Measurements from ENCODE around the gene ANKRD10. TPM values are rescaled to one million over a fixed set of nuclear protein-coding genes. Genes with fewer than 3 reads are reported as not detected.

Gene ANKRD10
- total and polyA plus RNA-seq, 7 donors, result 82.0 to 225 (median 115) TPM

- TF ChIP-seq CTCF (IDR thresholded peaks at IDR 0.05), result no peak
- intact Hi-C loops (cut with DNase I), result loop anchor here (1.0 to 10.0 kb wide), 5 partner anchors 46 to 299 kb away; no protein-coding TSS in a partner anchor
- peaks cover 43% of the 10 kb centered on the region for H3K4me1 ChIP-seq
These were observed 971 bp upstream of the ANKRD10 start for GRCh38 chr13:110915874-110916206.

GRCh38 chr13:110914331-110915056 lies 375 bp downstream of the ANKRD10 start:
- Histone ChIP-seq H3K4me1 (peaks cover 46% of the 10 kb centered on the region), H3K4me3 (peak overlapping the region; percentile 89), H3K36me3 (ENCODE audit: insufficient read depth in 1 of 2, low read depth in 1 of 2) (peaks cover 5 to 9% of the 10 kb centered on the region in 2 donors), H3K27ac (peak overlapping the region; percentile 99), H3K9me3 (no peaks in the 10 kb centered on the region), H3K27me3 (ENCODE audit: insufficient read depth in 3 of 3, low read length in 2 of 3) (no peaks in the 10 kb centered on the region)
- TF ChIP-seq CTCF (IDR thresholded peaks at IDR 0.05), result no peak
- peak; percentile 14 to 39 (median 19) for ATAC-seq
- 0 to 1% (median 1%) methylated on average over 71 to 103 of the region's 103 CpGs for WGBS, 3 donors
- peak; percentile 83 to 92 for DNase-seq
- intact Hi-C loops (cut with DNase I), result loop anchor here (1.0 to 10.0 kb wide), 5 partner anchors 44 to 300 kb away; partner anchors contain the start of gene ING1 (in 1 of the 2)

More at GRCh38 chr13:110915874-110916206, 971 bp upstream of the ANKRD10 start:
- H3K27ac ChIP-seq, result peak overlapping the region; percentile 99
- 2 to 3% (median 2%) methylated on average over 12 of the region's 12 CpGs for WGBS, 3 donors
- no peaks in the 10 kb centered on the region for H3K9me3 ChIP-seq
- H3K4me3 ChIP-seq, result peak overlapping the region; percentile 89
- ATAC-seq, result no peak
- H3K27me3 ChIP-seq (ENCODE audit: insufficient read depth in 3 of 3, low read length in 2 of 3), result no peaks in the 10 kb centered on the region
- no peaks in the 10 kb centered on the region for H3K36me3 ChIP-seq (ENCODE audit: insufficient read depth in 1 of 2, low read depth in 1 of 2)
- no peak for DNase-seq

GRCh38 chr13:110914081-110914330 lies 863 bp downstream of the ANKRD10 start:
- Histone ChIP-seq H3K4me3 (peak overlapping the region; percentile 89), H3K36me3 (ENCODE audit: insufficient read depth in 1 of 2, low read depth in 1 of 2) (peaks cover 9 to 14% of the 10 kb centered on the region in 2 donors), H3K27ac (peak overlapping the region; percentile 99), H3K9me3 (no peaks in the 10 kb centered on the region), H3K27me3 (ENCODE audit: insufficient read depth in 3 of 3, low read length in 2 of 3) (no peaks in the 10 kb centered on the region), H3K4me1 (peaks cover 51% of the 10 kb centered on the region)
- no peak for TF ChIP-seq CTCF (IDR thresholded peaks at IDR 0.05)
- 0 to 2% (median 0%) methylated on average over 17 to 27 of the region's 27 CpGs for WGBS, 3 donors
- ATAC-seq (peak in 3 of 4 donors; percentile 0 to 20 (median 1)), DNase-seq (no peak)
- intact Hi-C loops (cut with DNase I), result loop anchor here in 1 of 2 donors (5.0 to 10.0 kb wide), 2 partner anchors 202 to 301 kb away; partner anchors contain the start of gene ING1

- WGBS, 3 donors, result 0 to 1% (median 0%) methylated on average over 16 of the region's 16 CpGs
- Histone ChIP-seq H3K27me3 (ENCODE audit: insufficient read depth in 3 of 3, low read length in 2 of 3) (no peaks in the 10 kb centered on the region), H3K4me1 (peaks cover 56% of the 10 kb centered on the region), H3K9me3 (no peaks in the 10 kb centered on the region), H3K4me3 (peak overlapping the region; percentile 89), H3K36me3 (ENCODE audit: insufficient read depth in 1 of 2, low read depth in 1 of 2) (peaks cover 13 to 18% of the 10 kb centered on the region in 2 donors), H3K27ac (peak overlapping the region; percentile 99)
- peak in 2 of 4 donors; percentile 2 to 11 for ATAC-seq
- intact Hi-C loops (cut with DNase I), result loop anchor here (2.0 to 10.0 kb wide), 3 partner anchors 43 to 301 kb away; partner anchors contain the start of gene ING1 (in 1 of the 2)
- no peak for TF ChIP-seq CTCF (IDR thresholded peaks at IDR 0.05)
- no peak for DNase-seq
These were observed 1.4 kb downstream of the ANKRD10 start for GRCh38 chr13:110913322-110914080.
